ENCODE measurements around the gene CPXM2.
"Not testable (repeated sequence)": the region's sequence is repeated elsewhere in the genome, so short reads cannot be mapped to it uniquely, and the experiment has no call there.

The CPXM2 gene

DNA sequence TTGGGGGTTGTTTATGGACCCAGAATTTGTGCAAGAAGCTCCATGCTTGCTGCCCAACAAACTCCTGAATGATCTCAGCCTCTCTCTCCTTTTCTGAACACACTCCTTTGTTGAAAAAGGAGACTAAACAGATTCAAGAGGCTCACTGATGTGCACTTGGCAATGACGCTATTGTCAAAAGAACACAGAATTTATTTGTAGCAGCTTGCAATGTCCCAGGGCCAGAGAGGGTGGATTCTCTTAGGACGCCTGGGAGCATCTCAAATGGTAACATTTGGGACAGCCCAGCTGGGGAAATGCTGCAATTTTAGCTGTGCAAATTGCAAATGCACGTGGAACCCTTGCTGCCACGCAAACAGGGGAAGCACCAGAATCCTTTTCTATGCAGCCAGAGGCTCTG is 145.5 kb downstream of the CPXM2 start:
- no peak for DNase-seq (ENCODE audit: low spot score)

DNA sequence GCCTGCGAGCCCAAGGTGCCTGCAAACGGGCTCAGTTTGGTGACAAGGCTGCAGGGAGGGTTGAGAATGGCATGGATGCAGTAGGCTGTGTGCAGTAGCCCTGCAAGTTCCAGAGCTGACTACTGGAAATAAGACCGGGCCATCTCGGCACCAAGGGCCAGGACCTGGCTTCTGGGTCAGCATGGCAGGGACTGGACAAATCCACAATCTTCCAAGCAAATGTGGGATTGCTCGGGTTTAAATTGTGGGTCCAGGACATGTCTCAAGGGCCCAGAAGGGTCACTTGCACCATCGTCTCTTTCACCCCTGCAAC is 147.4 kb downstream of the CPXM2 start:
- no peak for FAIRE-seq
- no peak for DNase-seq (ENCODE audit: low spot score)

More for the DNA sequence above, 145.5 kb downstream of the CPXM2 start:
- FAIRE-seq, result no peak

DNA sequence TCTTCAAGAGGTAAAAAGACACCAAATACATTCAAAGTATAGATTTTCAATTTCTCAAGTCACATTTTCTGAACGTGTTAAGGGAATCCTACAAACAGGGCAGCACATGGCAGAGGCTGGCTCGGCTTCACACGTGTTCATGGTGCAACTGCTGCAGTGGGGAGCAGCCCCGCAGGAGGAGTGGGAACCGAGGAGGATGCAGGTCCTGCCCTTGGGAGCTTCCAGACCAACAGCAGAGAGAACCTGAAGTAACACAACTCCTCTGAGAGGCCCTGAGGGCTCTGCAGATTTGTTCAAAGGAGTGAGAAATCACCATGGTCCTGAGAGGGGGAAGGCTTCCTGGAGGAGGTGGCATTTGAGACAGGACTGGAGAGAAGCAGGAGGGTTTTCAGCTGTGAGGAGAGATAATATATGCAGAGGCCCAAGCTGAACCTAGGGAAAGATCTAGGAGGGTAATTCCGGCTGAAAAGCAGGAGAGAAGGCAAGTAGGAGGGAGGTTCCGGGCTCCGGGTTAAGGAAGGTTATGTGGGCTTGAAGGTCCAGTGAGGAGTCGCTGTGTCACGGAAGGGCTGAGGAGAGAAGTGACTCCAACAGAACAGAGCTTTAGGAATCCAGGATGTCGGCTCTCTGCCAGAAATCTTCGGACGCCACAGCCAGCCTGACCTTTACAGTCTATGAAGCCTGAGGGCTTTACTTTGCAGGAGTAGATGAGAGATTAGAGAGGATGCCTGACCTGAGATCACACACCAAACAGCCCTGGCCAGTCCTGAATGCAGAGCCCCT is 148.0 kb downstream of the CPXM2 start:
- no peak for DNase-seq (ENCODE audit: low spot score)

DNA sequence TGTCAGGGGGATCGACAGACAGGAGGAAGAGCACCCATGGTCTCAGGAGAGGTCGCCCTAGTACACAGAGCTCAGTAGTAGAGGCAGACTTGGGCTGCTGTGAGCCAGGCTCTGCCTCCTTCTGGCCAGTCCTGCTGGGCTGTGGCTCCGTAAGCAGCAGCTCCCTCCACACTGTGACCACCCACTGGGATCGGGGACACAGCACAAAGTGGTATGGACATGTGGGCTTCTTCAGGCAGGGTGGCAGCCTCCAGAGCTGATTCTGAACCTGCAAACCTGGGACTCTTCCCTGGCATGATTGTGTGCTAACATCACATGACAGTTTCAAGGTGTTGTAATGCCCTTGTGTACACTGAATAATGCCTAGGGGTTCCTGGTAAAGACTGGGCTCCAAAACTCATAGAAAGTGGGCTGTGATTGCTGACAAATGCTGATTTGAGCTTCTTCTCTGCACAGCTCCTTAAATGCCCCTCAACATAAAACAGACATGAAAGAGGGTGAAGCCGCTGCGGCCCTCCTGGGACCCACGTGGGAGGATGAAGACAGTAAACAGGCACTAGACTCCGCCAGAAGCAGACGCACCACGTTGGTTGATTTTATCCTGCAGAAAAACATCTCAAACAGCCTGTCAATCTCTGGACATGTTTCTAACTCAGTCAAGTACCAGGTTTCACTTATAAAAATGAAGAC is 148.7 kb downstream of the CPXM2 start:
- no peak for DNase-seq (ENCODE audit: low spot score)
- no peak for FAIRE-seq

More for the DNA sequence above, 148.0 kb downstream of the CPXM2 start:
- FAIRE-seq, result no peak

DNA sequence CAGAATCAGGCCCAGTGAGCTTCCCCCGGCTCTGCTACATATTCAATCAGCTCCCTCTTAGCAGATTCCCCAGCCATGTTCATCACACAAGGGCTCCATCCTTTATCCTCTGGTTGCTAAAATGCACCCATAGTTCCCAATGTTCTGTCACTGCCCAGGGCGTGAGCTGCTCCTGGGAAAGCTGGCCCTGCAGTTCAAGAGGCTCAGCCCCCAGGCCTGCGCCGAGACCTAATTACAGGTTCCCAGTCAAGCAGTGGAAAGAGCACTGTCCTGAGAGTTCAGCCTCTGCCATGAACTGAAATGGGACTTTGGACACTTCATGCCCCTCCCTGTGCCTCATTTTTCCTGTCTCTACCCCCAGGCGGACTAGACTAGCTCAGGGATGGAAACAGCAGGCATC is 149.9 kb downstream of the CPXM2 start:
- DNase-seq (ENCODE audit: low spot score) (no peak), FAIRE-seq (no peak)

DNA sequence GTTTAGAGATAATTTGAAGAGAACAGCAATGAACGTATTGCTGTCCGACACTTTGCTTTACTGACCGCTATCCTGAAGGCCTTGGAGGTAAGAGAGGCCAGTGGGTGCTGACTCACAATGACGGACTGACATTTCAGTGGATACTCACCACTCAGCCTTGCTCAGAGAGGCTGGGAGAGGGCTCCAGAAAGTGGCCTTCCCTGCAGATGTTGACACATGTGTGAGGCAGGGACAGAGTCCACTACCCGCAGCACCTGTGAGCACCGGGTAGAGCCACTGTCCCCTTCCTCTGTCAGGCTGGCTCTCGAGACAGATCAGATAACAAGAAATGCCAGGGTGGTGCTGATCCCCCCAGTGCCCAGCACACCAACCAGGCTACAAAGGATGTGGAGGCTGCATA is 150.5 kb downstream of the CPXM2 start:
- no peak for FAIRE-seq
- DNase-seq (ENCODE audit: low spot score), result no peak

DNA sequence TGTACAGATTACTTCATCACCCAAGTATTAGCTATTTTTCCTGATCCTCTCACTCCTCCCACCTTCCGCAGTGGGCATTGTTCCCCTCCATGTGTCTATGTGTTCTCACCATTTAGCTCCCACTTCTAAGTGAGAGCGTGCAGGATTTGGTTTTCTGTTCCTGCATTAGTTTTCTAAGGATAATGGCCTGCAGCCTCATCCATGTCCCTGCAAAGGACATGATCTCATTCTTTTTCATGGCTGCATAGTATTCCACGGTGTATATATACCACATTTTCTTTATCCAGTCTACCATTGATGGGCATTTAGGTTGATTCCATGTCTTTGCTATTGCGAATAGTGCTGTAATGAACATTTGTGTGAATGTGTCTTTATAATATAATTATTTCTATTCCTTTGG is 154.7 kb downstream of the CPXM2 start:
- not testable (repeated sequence) for DNase-seq (ENCODE audit: low spot score); FAIRE-seq

DNA sequence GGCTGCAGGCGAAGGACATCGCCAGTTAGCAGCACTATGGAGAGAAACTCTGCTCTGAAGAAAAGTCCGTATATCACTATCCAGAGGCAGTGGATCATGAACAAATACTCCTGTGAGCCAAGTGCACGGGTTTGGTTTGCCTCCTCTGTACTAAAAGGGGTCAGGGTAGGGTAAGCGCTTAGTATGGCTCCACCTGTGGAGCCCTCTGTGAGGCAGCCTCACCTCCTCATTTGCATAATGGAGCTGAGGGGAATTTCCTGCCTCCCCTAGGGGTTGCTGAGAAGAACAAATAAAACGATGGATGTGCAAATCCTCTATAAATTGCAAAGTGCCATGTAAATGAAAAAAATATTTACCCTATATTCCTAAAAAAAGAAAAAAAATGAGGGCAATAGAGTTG is 162.1 kb downstream of the CPXM2 start:
- no peak for DNase-seq (ENCODE audit: low spot score)
- no peak for FAIRE-seq

DNA sequence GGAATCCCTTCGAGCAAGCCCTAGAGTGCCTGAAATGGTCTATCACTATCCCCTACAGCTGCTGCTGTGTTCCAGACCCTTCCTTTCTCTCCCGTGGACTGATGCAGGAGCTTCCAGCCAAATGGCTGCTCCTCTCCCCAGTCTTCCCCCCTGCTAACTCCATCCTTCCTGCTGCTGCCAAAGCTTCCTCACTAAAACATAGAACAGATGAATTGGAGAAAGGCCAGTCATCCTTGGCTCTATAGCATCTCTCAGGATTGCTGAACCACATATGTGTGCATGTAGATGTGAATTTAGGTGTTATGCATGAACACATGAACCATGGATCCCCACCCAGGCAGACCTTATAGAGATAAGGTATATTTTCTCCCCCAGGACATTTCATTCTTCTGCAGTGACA is 164.8 kb downstream of the CPXM2 start:
- DNase-seq (ENCODE audit: low spot score) (no peak), FAIRE-seq (no peak)

DNA sequence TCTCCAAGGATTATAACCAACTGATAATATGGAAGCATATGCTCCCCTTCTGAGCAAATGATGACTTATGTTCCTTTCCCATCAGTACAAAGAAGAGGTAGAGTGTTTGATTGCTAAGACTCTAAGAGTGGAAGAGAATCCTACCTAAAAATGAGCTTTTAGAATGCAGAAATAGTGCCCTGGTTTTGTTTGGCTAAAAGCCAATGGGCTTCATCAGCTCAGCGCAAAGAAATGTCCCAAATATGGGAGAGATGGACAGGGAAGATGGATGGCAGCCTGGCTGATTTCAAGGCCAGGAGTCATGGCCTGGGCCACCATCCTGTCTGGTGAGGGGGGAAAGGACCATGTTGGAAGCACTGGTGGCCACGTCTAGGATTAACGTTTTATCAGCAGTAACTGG is 165.2 kb downstream of the CPXM2 start:
- FAIRE-seq (no peak), DNase-seq (ENCODE audit: low spot score) (no peak)

DNA sequence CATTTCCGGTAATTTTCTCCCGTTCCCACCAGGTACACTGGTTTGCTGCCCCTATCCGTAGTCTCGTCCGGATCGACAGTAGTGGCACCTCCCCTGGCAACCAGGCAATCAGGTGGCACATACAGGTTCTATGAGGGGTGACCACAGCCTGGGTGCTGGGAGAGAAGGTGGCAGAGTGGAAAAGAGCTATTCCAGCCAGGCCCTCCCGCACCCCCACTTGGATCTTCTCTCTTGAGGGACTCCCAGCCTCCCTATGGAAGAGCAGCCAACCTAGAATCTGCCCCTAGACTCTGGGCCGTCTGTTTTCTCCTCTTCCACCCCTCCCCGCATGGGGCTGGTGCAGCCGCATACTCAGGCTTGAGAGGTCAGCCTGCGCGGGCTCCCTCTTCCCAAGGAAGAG is 166.9 kb downstream of the CPXM2 start:
- FAIRE-seq (no peak), DNase-seq (ENCODE audit: low spot score) (no peak)

DNA sequence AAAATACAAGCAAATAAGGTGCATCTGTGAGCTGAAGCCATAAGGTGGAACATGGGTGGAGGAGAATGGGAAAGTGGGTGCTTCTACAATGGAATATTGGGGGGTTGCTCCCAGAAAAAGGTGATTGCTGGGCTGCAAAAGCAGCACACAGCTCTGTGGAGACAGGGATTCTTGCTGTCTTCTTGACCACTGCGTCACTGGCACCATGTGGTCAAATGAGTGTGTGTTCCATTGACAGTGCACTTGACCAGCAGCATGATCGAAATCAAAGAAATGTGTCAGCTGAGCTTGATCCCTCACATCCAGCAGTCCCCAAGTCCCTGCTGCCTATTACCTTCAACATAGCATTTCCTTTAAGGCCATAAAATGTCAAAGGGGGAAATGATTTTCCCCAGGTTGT is 169.3 kb downstream of the CPXM2 start:
- DNase-seq (ENCODE audit: low spot score) (no peak), FAIRE-seq (no peak)

DNA sequence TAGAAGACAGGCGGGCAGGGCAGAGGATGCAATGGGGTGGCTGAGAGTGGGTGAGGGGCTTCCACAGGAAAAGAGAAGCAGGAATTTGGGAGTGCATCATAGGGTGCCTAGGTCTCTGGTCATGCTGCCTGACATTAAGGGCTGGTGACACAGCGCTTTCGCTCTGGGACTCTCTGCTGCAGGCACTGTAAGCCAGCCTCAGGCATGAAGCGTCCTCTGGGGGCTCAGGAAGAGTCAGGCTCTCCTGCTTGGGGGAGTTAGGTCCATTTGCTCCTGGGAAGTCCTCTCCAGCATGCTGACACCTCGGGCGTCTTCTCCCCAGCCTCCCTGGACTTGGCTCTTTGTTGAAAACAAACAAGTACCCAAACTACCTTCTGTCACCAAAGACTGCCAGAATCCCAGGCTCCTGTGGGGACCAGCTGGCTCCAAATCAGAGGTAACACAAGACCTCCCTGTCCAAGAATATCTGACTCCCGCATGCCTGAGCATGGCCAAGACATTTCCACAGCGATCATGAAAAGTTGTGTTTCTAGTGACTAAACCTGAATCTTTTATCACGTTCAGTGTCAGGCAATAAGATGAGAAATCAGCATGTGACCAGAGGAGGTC is 170.1 kb downstream of the CPXM2 start:
- DNase-seq (ENCODE audit: low spot score), result no peak
- FAIRE-seq, result no peak

DNA sequence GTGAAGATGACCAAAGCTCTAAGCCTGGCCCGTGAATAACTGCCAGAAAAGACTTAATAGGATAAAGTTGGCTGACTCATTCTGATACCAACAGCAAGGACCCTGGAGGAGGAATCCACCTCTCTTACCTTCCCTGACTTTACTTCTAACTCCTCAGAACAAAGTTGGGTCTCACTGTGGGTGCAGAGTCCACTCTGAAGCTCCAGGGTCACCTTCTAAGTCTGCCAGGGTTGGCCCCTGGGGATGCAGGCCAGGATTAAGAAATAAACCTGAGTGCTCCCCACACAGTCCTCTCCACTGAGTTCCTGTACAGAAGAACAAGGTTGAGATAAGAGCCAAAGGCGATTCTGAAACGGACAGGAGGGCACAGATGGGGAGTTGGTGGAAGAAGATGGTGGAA is 171.1 kb downstream of the CPXM2 start:
- DNase-seq (ENCODE audit: low spot score) (no peak), FAIRE-seq (no peak)

DNA sequence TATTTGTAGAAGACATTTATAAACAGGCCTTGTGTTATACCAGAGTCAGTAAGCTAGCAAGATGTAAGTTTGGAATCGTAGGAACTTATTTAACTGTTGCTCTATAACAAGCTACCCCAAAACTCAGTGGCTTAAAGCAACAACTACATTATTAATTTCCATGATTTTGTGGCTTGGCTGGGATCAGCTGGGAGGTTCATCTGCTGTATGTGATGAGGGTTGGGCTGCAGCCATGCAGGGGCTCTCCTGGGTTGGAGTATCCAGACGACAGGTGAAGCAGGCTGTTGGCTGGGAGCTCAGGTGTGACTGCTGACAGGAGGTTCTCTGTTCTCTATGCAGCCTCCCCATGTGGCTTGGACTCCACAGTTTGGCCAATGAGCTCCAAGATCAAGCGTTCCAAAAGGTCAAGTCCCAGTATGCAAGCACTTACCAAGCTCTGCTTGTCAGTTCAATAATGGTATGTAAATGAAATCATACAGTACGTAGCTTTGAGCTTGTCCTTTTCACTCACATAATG is 173.0 kb downstream of the CPXM2 start:
- no peak for DNase-seq (ENCODE audit: low spot score)
- no peak for FAIRE-seq

DNA sequence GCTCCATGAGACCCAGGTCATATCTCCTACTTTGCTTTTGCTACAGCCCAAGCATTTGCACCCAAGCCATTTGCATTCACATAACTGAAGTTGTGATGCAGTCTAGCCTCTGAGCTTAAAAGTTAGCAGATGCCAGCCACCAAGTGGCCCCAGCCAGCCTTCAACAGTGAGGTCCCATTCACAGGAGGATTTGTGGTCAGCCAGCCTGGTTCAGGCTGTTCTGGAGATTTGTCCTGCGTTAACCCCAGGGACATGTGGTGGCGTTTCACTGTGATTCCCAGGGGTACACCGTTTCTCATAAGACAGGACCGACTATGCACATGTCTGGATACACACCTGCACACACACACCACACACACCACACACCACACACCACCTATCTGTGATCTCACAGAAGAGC is 174.3 kb downstream of the CPXM2 start:
- no peak for FAIRE-seq
- no peak for DNase-seq (ENCODE audit: low spot score)

DNA sequence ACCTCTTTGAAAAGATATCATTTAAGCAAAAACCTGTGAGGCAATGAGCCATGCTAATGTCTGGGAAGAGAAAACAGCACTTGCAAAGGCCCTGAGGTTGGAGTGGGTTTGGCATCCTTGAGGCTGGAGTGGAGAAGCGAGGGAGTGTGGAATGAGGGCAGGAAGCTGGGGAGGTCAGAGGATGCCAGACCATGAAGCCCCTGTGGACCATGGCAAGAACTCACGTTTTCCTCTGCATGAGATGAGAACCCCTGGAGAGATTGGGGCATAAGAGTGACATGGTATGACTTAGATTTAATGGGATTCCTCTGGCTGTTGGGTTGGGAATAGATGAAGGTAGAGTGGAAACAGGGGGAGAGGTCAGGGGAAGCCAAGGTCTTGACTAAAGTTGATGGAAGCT is 176.1 kb downstream of the CPXM2 start:
- FAIRE-seq (no peak), DNase-seq (ENCODE audit: low spot score) (no peak)

DNA sequence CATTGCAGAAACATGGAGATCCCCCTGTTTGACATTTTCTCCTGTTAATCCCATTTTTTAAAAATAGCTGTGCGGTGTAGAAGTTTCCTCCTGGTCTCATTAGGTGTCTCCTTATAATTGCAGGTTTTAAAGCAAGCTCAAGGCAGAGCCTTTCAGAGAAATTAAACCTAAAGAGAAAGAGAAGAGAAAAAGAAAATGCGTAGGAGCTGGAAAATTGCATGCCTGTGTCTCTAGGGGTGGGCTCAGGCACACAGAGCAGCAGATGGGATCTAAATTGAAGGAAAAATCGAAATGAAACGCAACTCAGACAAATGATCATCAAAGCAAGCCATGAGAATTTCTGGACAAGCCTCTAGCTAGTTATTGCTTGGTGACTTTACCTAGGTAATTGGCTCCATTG is 185.4 kb downstream of the CPXM2 start:
- no peak for DNase-seq (ENCODE audit: low spot score)
- no peak for FAIRE-seq

DNA sequence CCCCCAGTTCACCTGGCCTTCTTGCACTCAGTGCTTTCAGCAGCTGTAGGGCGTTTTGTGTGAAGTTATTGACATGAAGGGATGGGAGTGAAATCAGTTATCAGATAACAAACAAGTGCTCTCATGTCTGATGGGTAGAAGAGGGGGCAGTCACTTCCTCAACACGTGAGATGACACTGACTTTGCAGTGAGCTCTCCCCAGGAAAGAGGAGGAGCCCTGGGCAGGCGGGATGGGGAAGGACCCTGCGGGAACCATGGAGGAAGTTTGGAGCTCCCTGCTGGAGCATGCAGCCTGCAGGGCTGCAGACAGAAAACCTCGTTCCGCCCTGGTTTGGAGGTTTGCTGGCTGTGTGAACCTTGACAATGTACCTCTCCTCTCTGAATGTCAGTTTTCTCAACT is 186.8 kb downstream of the CPXM2 start:
- no peak for DNase-seq (ENCODE audit: low spot score)
- no peak for FAIRE-seq

DNA sequence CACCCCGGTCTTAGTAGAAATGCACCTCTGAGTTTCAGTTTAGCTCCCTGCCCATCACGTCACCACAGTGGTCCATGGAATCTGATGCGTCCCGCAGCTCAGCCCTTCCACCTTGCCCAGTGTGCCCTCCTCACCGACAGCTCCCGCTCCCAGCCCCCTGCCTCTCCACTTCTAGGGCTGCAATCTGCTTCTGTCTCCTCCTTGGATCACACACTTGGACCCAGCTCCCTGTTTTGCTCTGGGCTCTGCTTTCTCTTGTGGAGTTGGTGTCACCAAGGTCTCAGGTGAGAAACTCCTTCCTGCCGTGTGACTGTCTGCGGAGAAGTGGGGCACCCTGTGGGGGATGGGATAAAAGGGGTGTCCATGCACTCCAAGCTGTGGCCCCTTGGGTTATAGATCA is 187.5 kb downstream of the CPXM2 start:
- DNase-seq (ENCODE audit: low spot score) (no peak), FAIRE-seq (no peak)

DNA sequence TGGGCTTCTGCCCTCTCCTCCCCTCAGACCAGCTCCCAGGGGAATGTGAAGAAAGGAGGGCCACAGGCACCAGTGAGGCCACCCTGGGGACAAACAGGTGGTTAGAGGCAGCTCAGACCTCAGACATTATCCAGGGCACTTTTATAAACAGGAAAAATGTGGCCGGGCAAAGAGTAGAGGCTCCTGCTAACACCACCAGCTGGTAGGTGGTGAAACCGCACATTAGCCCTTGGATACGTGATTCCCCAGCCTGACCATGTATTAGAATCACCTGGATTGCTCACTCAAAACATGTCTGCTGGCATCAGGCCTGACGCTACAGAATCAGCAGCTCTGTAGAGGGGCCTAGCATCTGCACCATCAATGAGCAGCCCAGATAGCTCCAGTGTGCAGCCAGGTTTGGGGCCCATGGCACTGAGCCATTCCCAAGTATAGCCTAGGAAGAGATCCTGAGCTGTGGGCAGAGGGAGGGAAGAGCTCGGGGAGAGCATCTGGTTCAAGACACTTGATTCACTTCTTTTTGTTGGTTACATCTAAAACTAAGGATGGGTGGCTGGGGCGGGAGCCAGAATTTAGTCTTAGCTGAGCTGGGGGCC is 188.3 kb downstream of the CPXM2 start:
- DNase-seq (ENCODE audit: low spot score), result no peak
- FAIRE-seq, result no peak
